Measurements from ENCODE around the gene TASP1. TPM values are rescaled to one million over a fixed set of nuclear protein-coding genes. Genes with fewer than 3 reads are reported as not detected.

The TASP1 gene
- total RNA-seq, 1 experiment from 2014 or later = 9.5 TPM

- no peak overlapping the region for H3K4ac ChIP-seq (ENCODE audit: low read depth, low read length)
- Mint-ChIP-seq H3K9me3 (peaks cover 0 to 4% of the 10 kb centered on the region in 2 experiments; a peak in 1 of 5 replicates), H3K4me1 (peaks cover 0 to 5% of the 10 kb centered on the region in 2 experiments; a peak in 1 of 4 replicates), H3K27me3 (ENCODE audit: low read depth) (peaks cover 2% of the 10 kb centered on the region), H3K4me3 (no peak overlapping the region), H3K36me3 (ENCODE audit: insufficient read depth in 1 of 3, low read depth in 3 of 3) (0 out of 7 replicates have a peak, but pooled peaks cover 0 to 2% (median 1%) of the 10 kb centered on the region in 3 experiments), H3K27ac (no peak overlapping the region)
- no peak overlapping the region for H2AK5ac ChIP-seq (ENCODE audit: insufficient read length, low read length)
- no peak overlapping the region for H2AFZ ChIP-seq (ENCODE audit: low read length)
- no peak overlapping the region for H4K91ac ChIP-seq (ENCODE audit: insufficient read length, low read depth, low read length)
- no peaks in the 10 kb centered on the region for H3K23me2 ChIP-seq (ENCODE audit: insufficient read length, low read depth, low read length, poor library complexity, severe bottlenecking)
- H3K4me1 ChIP-seq (ENCODE audit: insufficient read depth, low read length) = no peaks in the 10 kb centered on the region
- H4K5ac ChIP-seq (ENCODE audit: insufficient read length, low read depth, low read length) = no peak overlapping the region
- no peak overlapping the region for H3K56ac ChIP-seq (ENCODE audit: insufficient read length, low read depth, low read length)
- H3T11ph ChIP-seq (ENCODE audit: low read length) = no peak overlapping the region
- H2BK15ac ChIP-seq (ENCODE audit: low read depth, low read length) = no peak overlapping the region
- H2BK120ac ChIP-seq (ENCODE audit: low read depth, low read length, poor library complexity, severe bottlenecking) = no peak overlapping the region
- no peak overlapping the region for H2BK20ac ChIP-seq (ENCODE audit: low read depth, low read length, poor library complexity, severe bottlenecking)
- H3K27me3 ChIP-seq (ENCODE audit: insufficient read depth, low read length) = no peaks in the 10 kb centered on the region
- H4K20me1 ChIP-seq (ENCODE audit: control insufficient read depth, insufficient read depth, insufficient read length) = no peaks in the 10 kb centered on the region
- no peak for DNase-seq
- no peak overlapping the region for H3K18ac ChIP-seq (ENCODE audit: insufficient read length, low read depth, low read length)
- no peak overlapping the region for H3K14ac ChIP-seq (ENCODE audit: insufficient read depth, low read length)
- H3K4me2 ChIP-seq (ENCODE audit: insufficient read depth, insufficient read length, low read length) = no peak overlapping the region
- H3K9me3 ChIP-seq (ENCODE audit: control insufficient read depth, low read depth, low read length) = no peaks in the 10 kb centered on the region
- H3K79me2 ChIP-seq (ENCODE audit: insufficient read depth, low read length) = no peaks in the 10 kb centered on the region
- no peak overlapping the region for H2BK12ac ChIP-seq (ENCODE audit: insufficient read length, low read depth, low read length)
- WGBS (ENCODE audit: extremely low coverage, insufficient read length, low lambda C conversion rate) = no CpG with 5 or more reads among the region's 5 CpGs
- no peaks in the 10 kb centered on the region for H3K79me1 ChIP-seq (ENCODE audit: insufficient read depth, low read depth, low read length, poor library complexity, severe bottlenecking)
- no peak overlapping the region for H3K27ac ChIP-seq (ENCODE audit: insufficient read length, low read depth, low read length)
- no peak overlapping the region for H3K23ac ChIP-seq (ENCODE audit: insufficient read length, low read depth, low read length)
- H4K8ac ChIP-seq (replicated peaks; ENCODE audit: insufficient read length, low read depth, low read length) = no peak overlapping the region
- no peak for TF ChIP-seq CTCF (conservative IDR thresholded peaks at IDR 0.05)
- no peak overlapping the region for H2BK5ac ChIP-seq (ENCODE audit: insufficient read length, low read length)
- no peak overlapping the region for H3K9ac ChIP-seq (ENCODE audit: extremely low read depth, insufficient read length, low read length)
Observed at GRCh38 chr20:13684566-13685222, 46.0 kb upstream of the TASP1 start.

Measured in H9 (cell line).